WTC11 (cell line): Measurements from ENCODE around the gene DIO3.
"Not testable (repeated sequence)": the region's sequence is repeated elsewhere in the genome, so short reads cannot be mapped to it uniquely, and the experiment has no call there.

Source experiments
- TF ChIP-seq, protein P1 (sequence below): sonication (generic); formaldehyde crosslinking; IDR thresholded peaks from 2 replicates; pipeline ENCODE4 v1.8.1; 2022; ENCODE audit warnings: low read depth, missing genetic modification reagents, borderline replicate concordance
- TF ChIP-seq, protein P2 (sequence below): fragments of 200-600 bp; IDR thresholded peaks from 2 replicates; pipeline ENCODE4 v1.8.0; 2022; ENCODE audit warnings: antibody characterized with exemption

DNA sequence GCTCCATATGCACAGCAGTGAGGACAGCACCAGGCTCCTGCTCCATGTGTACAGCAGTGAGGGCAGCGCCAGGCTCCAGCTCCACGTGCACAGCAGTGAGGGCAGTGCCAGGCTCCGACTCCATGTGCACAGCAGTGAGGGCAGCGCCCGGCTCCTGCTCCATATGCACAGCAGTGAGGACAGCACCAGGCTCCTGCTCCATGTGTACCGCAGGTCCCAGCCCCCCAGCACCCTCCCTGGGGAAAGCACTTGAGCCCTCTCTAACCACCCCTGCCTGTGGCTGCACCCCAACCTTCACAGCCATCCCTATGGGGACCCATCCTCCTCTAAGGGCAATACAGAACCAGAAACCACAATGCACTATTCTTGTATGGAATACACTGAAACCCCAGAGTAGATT is 11.2 kb downstream of the DIO3 start:
- TF ChIP-seq, protein P1, sequence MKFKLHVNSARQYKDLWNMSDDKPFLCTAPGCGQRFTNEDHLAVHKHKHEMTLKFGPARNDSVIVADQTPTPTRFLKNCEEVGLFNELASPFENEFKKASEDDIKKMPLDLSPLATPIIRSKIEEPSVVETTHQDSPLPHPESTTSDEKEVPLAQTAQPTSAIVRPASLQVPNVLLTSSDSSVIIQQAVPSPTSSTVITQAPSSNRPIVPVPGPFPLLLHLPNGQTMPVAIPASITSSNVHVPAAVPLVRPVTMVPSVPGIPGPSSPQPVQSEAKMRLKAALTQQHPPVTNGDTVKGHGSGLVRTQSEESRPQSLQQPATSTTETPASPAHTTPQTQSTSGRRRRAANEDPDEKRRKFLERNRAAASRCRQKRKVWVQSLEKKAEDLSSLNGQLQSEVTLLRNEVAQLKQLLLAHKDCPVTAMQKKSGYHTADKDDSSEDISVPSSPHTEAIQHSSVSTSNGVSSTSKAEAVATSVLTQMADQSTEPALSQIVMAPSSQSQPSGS (CRISPR knock-in tag) = not testable (repeated sequence)
- TF ChIP-seq, protein P2, sequence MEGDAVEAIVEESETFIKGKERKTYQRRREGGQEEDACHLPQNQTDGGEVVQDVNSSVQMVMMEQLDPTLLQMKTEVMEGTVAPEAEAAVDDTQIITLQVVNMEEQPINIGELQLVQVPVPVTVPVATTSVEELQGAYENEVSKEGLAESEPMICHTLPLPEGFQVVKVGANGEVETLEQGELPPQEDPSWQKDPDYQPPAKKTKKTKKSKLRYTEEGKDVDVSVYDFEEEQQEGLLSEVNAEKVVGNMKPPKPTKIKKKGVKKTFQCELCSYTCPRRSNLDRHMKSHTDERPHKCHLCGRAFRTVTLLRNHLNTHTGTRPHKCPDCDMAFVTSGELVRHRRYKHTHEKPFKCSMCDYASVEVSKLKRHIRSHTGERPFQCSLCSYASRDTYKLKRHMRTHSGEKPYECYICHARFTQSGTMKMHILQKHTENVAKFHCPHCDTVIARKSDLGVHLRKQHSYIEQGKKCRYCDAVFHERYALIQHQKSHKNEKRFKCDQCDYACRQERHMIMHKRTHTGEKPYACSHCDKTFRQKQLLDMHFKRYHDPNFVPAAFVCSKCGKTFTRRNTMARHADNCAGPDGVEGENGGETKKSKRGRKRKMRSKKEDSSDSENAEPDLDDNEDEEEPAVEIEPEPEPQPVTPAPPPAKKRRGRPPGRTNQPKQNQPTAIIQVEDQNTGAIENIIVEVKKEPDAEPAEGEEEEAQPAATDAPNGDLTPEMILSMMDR = not testable (repeated sequence)
